ENCODE measurements around the gene POM121.
"Not testable (repeated sequence)": the region's sequence is repeated elsewhere in the genome, so short reads cannot be mapped to it uniquely, and the experiment has no call there.

Gene POM121

GRCh38 chr7:72997887-72998468 lies 73.1 kb downstream of the POM121 start:
- not testable (repeated sequence) for H3K4me1 ChIP-seq (ENCODE audit: control insufficient read depth in 1 of 2, insufficient read depth in 1 of 2, low read depth in 1 of 2, low read length in 1 of 2); H3K9me3 ChIP-seq; H3K27ac ChIP-seq; H3K27me3 ChIP-seq; H3K4me3 ChIP-seq (ENCODE audit: low read depth in 1 of 2, low read length in 1 of 2); H3K36me3 ChIP-seq
